Measurements from ENCODE around the gene RAB29.

The RAB29 gene

GRCh38 chr1:205769641-205770365 lies 5.5 kb downstream of the RAB29 start:
- H3K4me3 ChIP-seq (replicated peaks; ENCODE audit: low read depth, low read length): no peak overlapping the region
- no peak for DNase-seq (ENCODE audit: extremely low read depth, insufficient read length)
- H3K27me3 ChIP-seq (replicated peaks; ENCODE audit: control insufficient read depth, insufficient read depth, low read length): no peaks in the 10 kb centered on the region
- no peak for TF ChIP-seq CTCF (IDR thresholded peaks at IDR 0.05; ENCODE audit: insufficient read depth, low read length, poor library complexity, severe bottlenecking)
- no peaks in the 10 kb centered on the region; the same call in 1 of the 2 replicates for H3K36me3 ChIP-seq (ENCODE audit: control insufficient read depth, insufficient read depth, low read length)

- DNase-seq (ENCODE audit: extremely low read depth, insufficient read length): no peak
- H3K27me3 ChIP-seq (replicated peaks; ENCODE audit: control insufficient read depth, insufficient read depth, low read length): no peaks in the 10 kb centered on the region
- H3K36me3 ChIP-seq (ENCODE audit: control insufficient read depth, insufficient read depth, low read length): no peaks in the 10 kb centered on the region; the same call in 1 of the 2 replicates
- TF ChIP-seq CTCF (IDR thresholded peaks at IDR 0.05; ENCODE audit: insufficient read depth, low read length, poor library complexity, severe bottlenecking): no peak
- no peak overlapping the region for H3K4me3 ChIP-seq (replicated peaks; ENCODE audit: low read depth, low read length)
Measured at GRCh38 chr1:205767248-205767647, 8.0 kb downstream of the RAB29 start.

GRCh38 chr1:205766570-205766969 lies 8.7 kb downstream of the RAB29 start:
- no peak for TF ChIP-seq CTCF (IDR thresholded peaks at IDR 0.05; ENCODE audit: insufficient read depth, low read length, poor library complexity, severe bottlenecking)
- Histone ChIP-seq H3K4me3 (replicated peaks; ENCODE audit: low read depth, low read length) (no peak overlapping the region), H3K36me3 (ENCODE audit: control insufficient read depth, insufficient read depth, low read length) (no peaks in the 10 kb centered on the region; the same call in 1 of the 2 replicates), H3K27me3 (replicated peaks; ENCODE audit: control insufficient read depth, insufficient read depth, low read length) (no peaks in the 10 kb centered on the region)
- no peak for DNase-seq (ENCODE audit: extremely low read depth, insufficient read length)

GRCh38 chr1:205766038-205766437 lies 9.2 kb downstream of the RAB29 start:
- TF ChIP-seq CTCF (IDR thresholded peaks at IDR 0.05; ENCODE audit: insufficient read depth, low read length, poor library complexity, severe bottlenecking): no peak
- no peaks in the 10 kb centered on the region for H3K27me3 ChIP-seq (replicated peaks; ENCODE audit: control insufficient read depth, insufficient read depth, low read length)

GRCh38 chr1:205764578-205764977 lies 10.7 kb downstream of the RAB29 start:
- Histone ChIP-seq H3K36me3 (ENCODE audit: control insufficient read depth, insufficient read depth, low read length) (no peaks in the 10 kb centered on the region; the same call in 1 of the 2 replicates), H3K27me3 (replicated peaks; ENCODE audit: control insufficient read depth, insufficient read depth, low read length) (no peaks in the 10 kb centered on the region), H3K4me3 (replicated peaks; ENCODE audit: low read depth, low read length) (no peak overlapping the region)
- TF ChIP-seq CTCF (IDR thresholded peaks at IDR 0.05; ENCODE audit: insufficient read depth, low read length, poor library complexity, severe bottlenecking): no peak
- DNase-seq (ENCODE audit: extremely low read depth, insufficient read length): no peak

More at GRCh38 chr1:205766038-205766437, 9.2 kb downstream of the RAB29 start:
- DNase-seq (ENCODE audit: extremely low read depth, insufficient read length): no peak
- Histone ChIP-seq H3K36me3 (ENCODE audit: control insufficient read depth, insufficient read depth, low read length) (no peaks in the 10 kb centered on the region; the same call in 1 of the 2 replicates), H3K4me3 (replicated peaks; ENCODE audit: low read depth, low read length) (no peak overlapping the region)
